ENCODE measurements around the gene RXFP2. TPM values are rescaled to one million over a fixed set of nuclear protein-coding genes. Genes with fewer than 3 reads are reported as not detected.

Gene RXFP2
- total and polyA plus RNA-seq, 10 of the 15 experiments (the other 5 are each of a cell fraction or from before 2014, with no cell fraction given), result 0.01 to 0.05 TPM; not detected in 8

- no peak for DNase-seq (ENCODE audit: low read depth, low spot score)
- no peak for FAIRE-seq
- ChIA-PET RAD21 (ENCODE audit: unreplicated experiment) (no interaction called here), POLR2A (no interaction called here), SMC1A (ENCODE audit: uncharacterized antibody, unreplicated experiment) (no interaction called here), CTCF (no interaction called here)
- no peak overlapping the region for H3K4me3 ChIP-seq
- TF ChIP-seq RELA (IDR thresholded peaks at IDR 0.05; ENCODE audit: borderline replicate concordance, partially characterized antibody), result no peak
- no peak for TF ChIP-seq E2F4 (IDR thresholded peaks at IDR 0.05; ENCODE audit: low read depth, low read length)
- no peak for TF ChIP-seq ZBTB11 (CRISPR knock-in tag; IDR thresholded peaks at IDR 0.05)
- TF ChIP-seq MTA3 (IDR thresholded peaks at IDR 0.05; ENCODE audit: borderline replicate concordance, low read length), result no peak
- no peak for TF ChIP-seq PKNOX1 (IDR thresholded peaks at IDR 0.05)
- no peaks in the 10 kb centered on the region for H3K79me2 ChIP-seq (ENCODE audit: control insufficient read depth, insufficient read depth, low read length)
- H4K20me1 ChIP-seq (ENCODE audit: control insufficient read depth, insufficient read depth), result no peaks in the 10 kb centered on the region
- H2AFZ ChIP-seq (ENCODE audit: control insufficient read depth, low read depth, low read length), result no peak overlapping the region
- no peaks in the 10 kb centered on the region for H3K27me3 ChIP-seq (replicated peaks in 1 of 2; ENCODE audit: control insufficient read depth in 2 of 2, insufficient read depth in 2 of 2, low read length in 1 of 2)
- no peaks in the 10 kb centered on the region for H3K4me1 ChIP-seq (ENCODE audit: control insufficient read depth, insufficient read depth, low read length)
- H3K4me2 ChIP-seq (ENCODE audit: control insufficient read depth, insufficient read depth), result no peak overlapping the region
- H3K9me3 ChIP-seq (replicated peaks; ENCODE audit: control insufficient read depth, insufficient read depth, low read length), result no peaks in the 10 kb centered on the region
- intact Hi-C loops (cut with micrococcal nuclease; ENCODE audit: unreplicated experiment) (no loop called here), in situ Hi-C loops (cut with MboI) (no loop called here)
- H3K36me3 ChIP-seq (ENCODE audit: control insufficient read depth in 2 of 2, insufficient read depth in 2 of 2, low read length in 1 of 2), result no peaks in the 10 kb centered on the region
- no TSS peak for BruUV-seq (replicated peaks)
- 8% methylated on average over 4 of the region's 4 CpGs for WGBS (ENCODE audit: insufficient coverage, insufficient replicate concordance, low lambda C conversion rate, missing lambda C conversion rate)
- ATAC-seq, result no peak
- H3K9ac ChIP-seq (ENCODE audit: control insufficient read depth, insufficient read depth, low read length), result no peak overlapping the region
- no peak overlapping the region for H3K27ac ChIP-seq (ENCODE audit: control insufficient read depth, insufficient read depth)
These were observed 28.0 kb downstream of the RXFP2 start for GRCh38 chr13:31767175-31767900.
